ENCODE measurements around the gene EIPR1. TPM values are rescaled to one million over a fixed set of nuclear protein-coding genes. Genes with fewer than 3 reads are reported as not detected.

The EIPR1 gene
- total and polyA plus RNA-seq, 2 experiments from 2014 or later, result 17.4 to 46.3 TPM

DNA sequence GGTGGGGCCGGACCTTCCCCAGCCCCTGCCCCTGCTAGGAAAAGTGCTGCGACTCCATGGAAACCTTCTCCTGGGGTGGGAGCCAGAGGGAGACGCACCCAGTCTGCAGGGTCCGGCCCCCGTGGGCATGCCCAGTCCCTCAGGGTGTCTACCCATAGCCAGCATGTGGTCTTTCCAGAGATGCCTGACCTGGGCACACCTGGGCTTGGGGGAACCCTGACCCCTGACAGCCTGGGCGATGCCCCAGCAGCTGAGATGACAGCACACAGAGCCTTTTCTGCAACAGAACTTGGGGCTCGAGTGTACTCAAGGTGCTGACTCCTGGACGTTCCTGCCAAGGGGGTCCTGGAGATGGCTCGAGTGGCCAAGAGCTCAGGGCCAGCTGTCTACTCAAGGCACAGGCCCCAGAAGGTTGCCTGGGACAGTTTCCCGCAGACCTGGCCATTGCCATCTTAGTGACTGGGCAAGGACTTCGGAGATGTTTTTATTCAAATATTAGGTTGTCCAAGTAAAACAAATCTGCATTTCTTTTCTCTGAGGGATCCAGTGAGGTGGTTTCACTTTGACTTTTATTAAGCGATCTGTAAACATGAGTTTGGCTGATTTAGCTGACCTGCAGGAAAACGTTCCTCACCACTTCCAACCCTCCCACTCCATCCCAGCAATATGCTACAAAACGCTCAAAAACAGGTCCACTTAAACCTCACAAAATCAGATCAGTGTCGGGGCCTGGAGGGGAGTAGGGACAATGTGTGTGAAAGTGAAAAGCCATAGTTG lies 228.0 kb downstream of the EIPR1 start:
- no peaks in the 10 kb centered on the region for H3K4me1 Mint-ChIP-seq
- Histone ChIP-seq H3K4me1 (ENCODE audit: insufficient read depth) (no peaks in the 10 kb centered on the region), H2AFZ (no peak overlapping the region), H3K27me3 (ENCODE audit: insufficient read depth) (no peaks in the 10 kb centered on the region), H3K4me3 (no peak overlapping the region), H4K20me1 (replicated peaks; ENCODE audit: insufficient read depth) (no peaks in the 10 kb centered on the region), H3K9me2 (ENCODE audit: insufficient read depth) (no peaks in the 10 kb centered on the region), H3K27ac (ENCODE audit: low read depth) (no peak overlapping the region), H3K4me2 (no peak overlapping the region), H3F3A (replicated peaks; ENCODE audit: low read depth) (no peaks in the 10 kb centered on the region), H3K36me3 (ENCODE audit: insufficient read depth) (no peaks in the 10 kb centered on the region), H3K79me2 (replicated peaks; ENCODE audit: insufficient read depth) (no peaks in the 10 kb centered on the region)
- H3K36me3 Mint-ChIP-seq (ENCODE audit: low read depth), result peaks cover 20% of the 10 kb centered on the region; the same call in 2 of the 3 replicates
- DNase-seq (ENCODE audit: low spot score) (no peak), ATAC-seq (no peak)
- H3K27me3 Mint-ChIP-seq (ENCODE audit: insufficient read depth, low read depth, poor library complexity), result peaks cover 8% of the 10 kb centered on the region
- peaks cover 22% of the 10 kb centered on the region for H3K9me3 Mint-ChIP-seq
- TF ChIP-seq NANOG (IDR thresholded peaks at IDR 0.05; ENCODE audit: borderline replicate concordance) (no peak), POLR2AphosphoS5 (IDR thresholded peaks at IDR 0.05; ENCODE audit: low read depth) (no peak), ZNF331 (CRISPR knock-in tag; IDR thresholded peaks at IDR 0.05; ENCODE audit: low read depth) (no peak), CREB1 (CRISPR knock-in tag; IDR thresholded peaks at IDR 0.05; ENCODE audit: low read depth) (no peak), EZH2phosphoT487 (IDR thresholded peaks at IDR 0.05; ENCODE audit: unreplicated experiment) (no peak), EZH2 (IDR thresholded peaks at IDR 0.05; ENCODE audit: low read depth, unreplicated experiment) (no peak)
- no peak overlapping the region for H3K4me3 Mint-ChIP-seq
- H3K27ac Mint-ChIP-seq, result no peak overlapping the region

- Histone ChIP-seq H3K79me2 (replicated peaks; ENCODE audit: insufficient read depth) (no peaks in the 10 kb centered on the region), H3K4me3 (no peak overlapping the region), H3K27ac (ENCODE audit: low read depth) (no peak overlapping the region), H2AFZ (no peak overlapping the region), H3K4me2 (no peak overlapping the region), H3K27me3 (ENCODE audit: insufficient read depth) (no peaks in the 10 kb centered on the region), H3K9me2 (ENCODE audit: insufficient read depth) (no peaks in the 10 kb centered on the region), H3F3A (replicated peaks; ENCODE audit: low read depth) (no peaks in the 10 kb centered on the region), H3K4me1 (ENCODE audit: insufficient read depth) (no peaks in the 10 kb centered on the region), H3K36me3 (ENCODE audit: insufficient read depth) (no peaks in the 10 kb centered on the region), H4K20me1 (replicated peaks; ENCODE audit: insufficient read depth) (no peaks in the 10 kb centered on the region)
- TF ChIP-seq REST (IDR thresholded peaks at IDR 0.05; ENCODE audit: unreplicated experiment), result no peak
- TF ChIP-seq POLR2AphosphoS5 (IDR thresholded peaks at IDR 0.05; ENCODE audit: low read depth), result no peak
- no peak overlapping the region for H3K27ac Mint-ChIP-seq
- ATAC-seq (no peak), DNase-seq (ENCODE audit: low spot score) (no peak)
- H3K9me3 Mint-ChIP-seq, result peaks cover 22% of the 10 kb centered on the region
- peaks cover 8% of the 10 kb centered on the region for H3K27me3 Mint-ChIP-seq (ENCODE audit: insufficient read depth, low read depth, poor library complexity)
- peaks cover 20% of the 10 kb centered on the region; the same call in 2 of the 3 replicates for H3K36me3 Mint-ChIP-seq (ENCODE audit: low read depth)
- H3K4me1 Mint-ChIP-seq, result no peaks in the 10 kb centered on the region; the same call in 2 of the 3 replicates
- no peak overlapping the region for H3K4me3 Mint-ChIP-seq
These were observed 228.9 kb downstream of the EIPR1 start for GRCh38 chr2:3148716-3149115.
